Naive thymus-derived CD8-positive, alpha-beta T cell (primary cell): ENCODE data around the gene CCNB2. TPM values are rescaled to one million over a fixed set of nuclear protein-coding genes. Genes with fewer than 3 reads are reported as not detected.
"Not testable (repeated sequence)": the region's sequence is repeated elsewhere in the genome, so short reads cannot be mapped to it uniquely, and the experiment has no call there.

Source experiments
- ATAC-seq, 2 donors: fragments of 150-1000 bp; cut with Tn5 transposase in 1 of 2; sonication (Bioruptor Pico), chemical (Tn5 transposase) in 1 of 2; 1 replicate in 1 of 2; 2 replicates in 1 of 2; pipeline ENCODE4 v1.10.0; 2021; ENCODE audit warnings: mild to moderate bottlenecking in 2 of 2, moderate library complexity in 2 of 2
- POLR2A ChIA-PET: fragments of 350-600 bp; sonication (Branson Sonifier 250); formaldehyde crosslinking; loops from one replicate; lab custom pipeline; 2021; ENCODE audit warnings: antibody characterized with exemption; lab: Charles Lee
- DNase-seq, 10 donors: peaks; one replicate each; pipeline versions ENCODE4 v3.0.0 to v3.0.0-alpha.2; 2020 to 2022
- H3K27ac Mint-ChIP-seq, 10 donors: one replicate each; pipeline ENCODE4 v1.8.0; 2020 to 2022; ENCODE audit warnings: mild to moderate bottlenecking in 10 of 10, mixed read lengths in 10 of 10, moderate library complexity in 4 of 10, inconsistent platforms in 1 of 10
- H3K27me3 Mint-ChIP-seq, 5 donors: one replicate each; pipeline ENCODE4 v1.8.0; 2021 to 2022; ENCODE audit warnings: mixed read lengths in 5 of 5
- H3K36me3 Mint-ChIP-seq, 3 donors: one replicate each; pipeline ENCODE4 v1.8.0; 2020 to 2022; ENCODE audit warnings: mixed read lengths in 3 of 3, mild to moderate bottlenecking in 2 of 3, inconsistent platforms in 1 of 3
- H3K4me1 Mint-ChIP-seq, 4 donors: one replicate each; pipeline ENCODE4 v1.8.0; 2021 to 2022; ENCODE audit warnings: mixed read lengths in 4 of 4
- H3K4me3 Mint-ChIP-seq, 10 donors: one replicate each; pipeline ENCODE4 v1.8.0; 2020 to 2022; ENCODE audit warnings: mild to moderate bottlenecking in 10 of 10, mixed read lengths in 10 of 10, moderate library complexity in 6 of 10, inconsistent platforms in 1 of 10
- H3K9me3 Mint-ChIP-seq, 9 donors: one replicate each; pipeline ENCODE4 v1.8.0; 2020 to 2022; ENCODE audit warnings: mixed read lengths in 9 of 9, mild to moderate bottlenecking in 3 of 9, inconsistent platforms in 1 of 9, moderate library complexity in 1 of 9
- polyA plus RNA-seq, 3 donors: library from polyadenylated mRNA; unstranded; fragments of 300-500 nt; fragmentation: Illumina TruSeq; gene quantifications; one replicate each; pipeline ENCODE4 v1.2.3, GENCODE V29; 2021
- total RNA-seq, 8 experiments: library from RNA in 2 of 8; stranded (reverse) in 2 of 8; gene quantifications; one replicate each; pipeline ENCODE4 v1.2.3 and lab custom pipeline; 2021 to 2026

CCNB2 gene
- total and polyA plus RNA-seq, 5 experiments from 2014 or later, result 0.34 to 0.80 (median 0.52) TPM; not detected in 2

- peaks cover 2 to 8% (median 6%) of the 10 kb centered on the region in 4 donors for H3K4me1 Mint-ChIP-seq
- no peak overlapping the region for H3K27ac Mint-ChIP-seq
- H3K4me3 Mint-ChIP-seq, result no peak overlapping the region
- no peaks in the 10 kb centered on the region for H3K27me3 Mint-ChIP-seq
- no peaks in the 10 kb centered on the region for H3K36me3 Mint-ChIP-seq
- DNase-seq (peak in 9 of 10 donors; percentile 7 to 54 (median 30)), ATAC-seq (peak; percentile 71 to 84)
- H3K9me3 Mint-ChIP-seq, result no peaks in the 10 kb centered on the region
- POLR2A ChIA-PET, result interaction anchor here (0.5 kb wide), 1 partner anchor 176 kb away, joined by 5 read pairs; no protein-coding TSS in a partner anchor
These were observed 33.3 kb downstream of the CCNB2 start for GRCh38 chr15:59138243-59138642.

DNA sequence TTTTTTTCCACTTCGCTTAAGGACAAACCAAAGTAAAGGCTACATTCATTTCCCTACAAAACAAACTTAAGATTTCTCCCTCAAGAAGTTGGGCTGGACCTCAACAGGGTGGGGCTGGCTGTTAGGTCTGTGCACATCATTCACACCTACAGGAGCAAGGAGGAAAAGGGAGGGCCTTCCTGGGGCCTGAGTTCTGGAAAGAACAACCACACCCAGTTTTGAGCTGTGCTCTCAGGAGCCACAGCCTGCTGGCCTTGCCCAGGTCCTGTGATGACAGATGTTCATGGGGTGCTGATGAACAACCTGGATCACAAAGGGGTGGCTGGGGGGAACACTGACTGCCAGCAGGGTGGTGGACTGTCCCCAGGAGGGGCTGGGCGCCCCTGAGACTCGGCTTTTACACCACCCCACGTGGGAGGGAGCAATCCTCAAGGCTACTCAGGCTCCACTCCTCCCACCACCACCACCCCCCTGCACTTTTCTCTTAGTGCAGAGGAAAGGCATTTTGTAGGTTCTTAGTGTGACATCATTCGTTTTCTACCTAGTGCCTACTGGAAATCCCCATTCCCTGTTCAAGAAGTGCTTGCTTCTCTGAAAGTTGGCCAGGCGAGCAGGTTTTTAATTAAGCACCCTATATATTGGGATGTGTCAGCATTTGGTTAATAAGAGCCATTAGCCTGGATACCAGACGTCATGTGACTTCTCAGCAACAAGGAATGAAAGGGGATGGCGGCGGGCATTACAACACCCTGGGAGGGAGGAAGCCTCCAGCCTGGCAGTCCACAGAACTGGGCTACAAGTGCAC is 35.7 kb downstream of the CCNB2 start:
- POLR2A ChIA-PET, result interaction anchor here (0.6 kb wide), 1 partner anchor 362 kb away, joined by 3 read pairs; no protein-coding TSS in a partner anchor
- no peak for DNase-seq

DNA sequence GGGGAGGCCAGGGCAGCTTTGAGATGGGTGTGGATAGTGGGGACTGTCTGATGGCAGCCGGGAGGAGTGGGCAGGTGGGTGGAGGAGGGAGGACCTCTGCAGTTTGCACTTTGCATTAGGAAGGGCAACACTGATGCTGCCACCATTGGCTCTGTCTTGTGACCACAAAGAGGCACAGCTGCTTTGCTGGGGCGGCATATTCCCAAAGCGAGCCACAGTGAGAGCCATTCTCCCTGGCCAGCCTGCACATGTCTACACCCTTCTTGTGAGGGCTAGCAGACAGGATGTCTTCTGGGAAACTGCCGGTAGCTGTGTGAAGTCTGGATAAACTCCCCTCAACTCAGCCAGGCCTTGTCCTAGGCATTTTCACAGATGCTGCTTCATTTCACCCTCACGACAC is 38.3 kb downstream of the CCNB2 start:
- Mint-ChIP-seq H3K4me1 (no peaks in the 10 kb centered on the region), H3K27ac (no peak overlapping the region), H3K9me3 (no peaks in the 10 kb centered on the region), H3K27me3 (no peaks in the 10 kb centered on the region), H3K4me3 (no peak overlapping the region), H3K36me3 (no peaks in the 10 kb centered on the region)
- ATAC-seq (no peak), DNase-seq (no peak)
- POLR2A ChIA-PET, result no interaction called here

More for the DNA sequence above, 35.7 kb downstream of the CCNB2 start:
- Mint-ChIP-seq H3K27ac (no peak overlapping the region), H3K4me1 (peaks cover 2 to 8% (median 6%) of the 10 kb centered on the region in 4 donors), H3K9me3 (no peaks in the 10 kb centered on the region), H3K36me3 (no peaks in the 10 kb centered on the region), H3K4me3 (no peak overlapping the region), H3K27me3 (no peaks in the 10 kb centered on the region)
- no peak for ATAC-seq

GRCh38 chr15:59144594-59144993 is 39.6 kb downstream of the CCNB2 start:
- H3K36me3 Mint-ChIP-seq, H3K27ac Mint-ChIP-seq, POLR2A ChIA-PET, ATAC-seq, H3K4me1 Mint-ChIP-seq, H3K9me3 Mint-ChIP-seq, DNase-seq, H3K4me3 Mint-ChIP-seq, H3K27me3 Mint-ChIP-seq: not testable (repeated sequence)

DNA sequence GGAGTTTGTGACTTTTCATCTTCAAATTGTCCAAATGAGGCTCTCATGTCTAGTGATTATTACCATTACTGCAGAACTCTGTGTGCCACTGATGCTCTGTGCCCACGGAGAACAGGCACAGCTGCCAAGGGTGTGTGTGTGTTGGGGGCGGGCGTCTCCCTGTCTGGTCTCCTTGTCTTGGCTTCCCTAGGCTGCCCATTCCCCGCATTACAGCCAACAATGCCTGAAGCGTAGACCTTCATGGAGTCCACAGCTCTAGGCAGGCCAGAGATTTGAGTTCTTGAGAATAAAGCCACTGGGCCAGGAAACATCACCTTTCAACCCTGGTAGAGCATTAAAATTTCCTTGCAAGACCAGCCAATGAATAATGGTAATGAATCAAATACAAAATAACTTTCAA is 42.7 kb downstream of the CCNB2 start:
- H3K9me3 Mint-ChIP-seq, result no peaks in the 10 kb centered on the region
- ATAC-seq (no peak), DNase-seq (no peak)
- no peak overlapping the region for H3K4me3 Mint-ChIP-seq
- no peaks in the 10 kb centered on the region for H3K4me1 Mint-ChIP-seq
- no peaks in the 10 kb centered on the region for H3K27me3 Mint-ChIP-seq
- POLR2A ChIA-PET, result no interaction called here
- H3K27ac Mint-ChIP-seq, result peak overlapping the region in 1 of 10 donors; percentile 65
- no peaks in the 10 kb centered on the region for H3K36me3 Mint-ChIP-seq

GRCh38 chr15:59148153-59148833 is 43.3 kb downstream of the CCNB2 start:
- POLR2A ChIA-PET, result no interaction called here
- no peak for DNase-seq
- Mint-ChIP-seq H3K27ac (no peak overlapping the region), H3K27me3 (no peaks in the 10 kb centered on the region), H3K4me1 (no peaks in the 10 kb centered on the region), H3K9me3 (no peaks in the 10 kb centered on the region), H3K4me3 (no peak overlapping the region), H3K36me3 (no peaks in the 10 kb centered on the region)
- no peak for ATAC-seq

- no peaks in the 10 kb centered on the region for H3K27me3 Mint-ChIP-seq
- no peak for DNase-seq
- H3K36me3 Mint-ChIP-seq, result no peaks in the 10 kb centered on the region
- no peak overlapping the region for H3K4me3 Mint-ChIP-seq
- H3K9me3 Mint-ChIP-seq, result no peaks in the 10 kb centered on the region
- no peaks in the 10 kb centered on the region for H3K4me1 Mint-ChIP-seq
- POLR2A ChIA-PET, result interaction anchor here (0.6 kb wide), 1 partner anchor 148 kb away, joined by 3 read pairs; no protein-coding TSS in a partner anchor
- ATAC-seq, result no peak
- no peak overlapping the region for H3K27ac Mint-ChIP-seq
These were observed 45.2 kb downstream of the CCNB2 start for GRCh38 chr15:59150185-59150584.

DNA sequence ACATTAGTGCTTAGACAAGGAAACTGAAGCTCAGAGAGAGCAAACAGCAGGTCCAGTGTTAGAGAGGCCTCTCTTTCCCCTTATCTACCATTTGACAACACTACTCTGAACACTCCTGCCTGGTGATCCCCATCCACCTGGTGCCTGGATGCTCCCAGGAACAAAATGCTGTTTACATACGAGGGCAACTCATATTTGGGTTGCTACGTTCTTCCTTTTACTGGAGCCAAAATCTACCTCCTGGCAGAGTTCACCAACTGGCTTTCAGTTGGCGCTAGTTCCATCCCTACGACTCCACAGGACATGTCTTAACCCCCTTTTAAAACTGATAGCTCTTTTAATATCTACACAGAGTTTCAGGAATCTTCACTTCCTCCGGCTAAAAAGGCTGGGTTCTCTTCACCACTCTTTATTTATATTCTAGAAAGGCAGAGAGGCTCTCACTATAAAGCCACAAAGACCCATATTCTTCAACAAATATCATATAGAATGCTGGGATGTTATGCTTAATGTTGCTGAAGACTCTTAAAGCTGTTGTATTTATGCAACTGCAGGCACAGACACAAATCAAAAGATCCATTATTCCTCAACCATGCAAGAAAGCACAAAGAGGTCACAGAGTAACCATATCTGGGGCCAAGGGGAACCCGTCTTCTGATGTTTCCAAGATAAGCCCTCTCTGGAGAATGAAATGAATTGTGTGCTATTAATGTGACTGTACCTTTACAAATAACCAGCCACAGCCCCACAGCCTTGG is 47.9 kb downstream of the CCNB2 start:
- Mint-ChIP-seq H3K27me3 (no peaks in the 10 kb centered on the region), H3K9me3 (no peaks in the 10 kb centered on the region), H3K36me3 (no peaks in the 10 kb centered on the region), H3K4me3 (no peak overlapping the region), H3K27ac (no peak overlapping the region), H3K4me1 (no peaks in the 10 kb centered on the region)
- ATAC-seq (no peak), DNase-seq (no peak)
- POLR2A ChIA-PET, result no interaction called here

- Mint-ChIP-seq H3K27me3 (no peaks in the 10 kb centered on the region), H3K36me3 (no peaks in the 10 kb centered on the region), H3K9me3 (no peaks in the 10 kb centered on the region), H3K27ac (no peak overlapping the region), H3K4me1 (no peaks in the 10 kb centered on the region), H3K4me3 (no peak overlapping the region)
- ATAC-seq, result no peak
- DNase-seq, result no peak
- POLR2A ChIA-PET, result no interaction called here
These were observed 48.5 kb downstream of the CCNB2 start for GRCh38 chr15:59153466-59153865.

DNA sequence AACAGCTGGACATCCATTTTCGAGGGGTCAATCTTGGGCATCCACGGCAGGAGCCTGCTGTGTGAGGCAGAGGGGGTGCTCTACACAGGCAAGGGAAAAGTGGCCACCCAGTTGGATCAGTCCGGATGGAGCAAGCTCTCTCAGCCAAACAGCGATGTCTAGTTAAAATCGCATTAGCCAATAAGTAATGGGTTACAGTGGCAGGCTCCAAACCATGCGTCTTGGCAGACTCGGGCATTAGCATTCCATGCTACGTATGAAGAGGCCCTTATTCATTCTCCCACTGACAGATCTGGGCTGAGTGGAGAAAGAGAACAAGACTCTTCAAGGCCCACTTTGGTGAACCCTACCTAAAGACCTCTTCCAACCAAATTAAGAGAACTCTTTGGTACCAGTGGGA is 49.3 kb downstream of the CCNB2 start:
- ATAC-seq, result no peak
- no peak overlapping the region for H3K4me3 Mint-ChIP-seq
- H3K27ac Mint-ChIP-seq, result no peak overlapping the region
- POLR2A ChIA-PET, result no interaction called here
- H3K9me3 Mint-ChIP-seq, result no peaks in the 10 kb centered on the region
- H3K4me1 Mint-ChIP-seq, result no peaks in the 10 kb centered on the region
- H3K27me3 Mint-ChIP-seq, result no peaks in the 10 kb centered on the region
- no peaks in the 10 kb centered on the region for H3K36me3 Mint-ChIP-seq
- DNase-seq, result no peak

- POLR2A ChIA-PET, result no interaction called here
- Mint-ChIP-seq H3K4me3 (no peak overlapping the region), H3K4me1 (no peaks in the 10 kb centered on the region), H3K27me3 (no peaks in the 10 kb centered on the region), H3K36me3 (no peaks in the 10 kb centered on the region), H3K9me3 (no peaks in the 10 kb centered on the region), H3K27ac (no peak overlapping the region)
- no peak for ATAC-seq
- no peak for DNase-seq
These were observed 50.5 kb downstream of the CCNB2 start for GRCh38 chr15:59155431-59155830.

GRCh38 chr15:59157396-59157795 is 52.5 kb downstream of the CCNB2 start:
- no peak for DNase-seq
- Mint-ChIP-seq H3K4me1 (no peaks in the 10 kb centered on the region), H3K4me3 (no peak overlapping the region), H3K36me3 (no peaks in the 10 kb centered on the region), H3K27me3 (no peaks in the 10 kb centered on the region), H3K27ac (no peak overlapping the region), H3K9me3 (no peaks in the 10 kb centered on the region)
- POLR2A ChIA-PET, result no interaction called here
- no peak for ATAC-seq
